ENCODE results near the gene SYTL5.
"Not testable (repeated sequence)": the region's sequence is repeated elsewhere in the genome, so short reads cannot be mapped to it uniquely, and the experiment has no call there.

SYTL5 gene

DNA sequence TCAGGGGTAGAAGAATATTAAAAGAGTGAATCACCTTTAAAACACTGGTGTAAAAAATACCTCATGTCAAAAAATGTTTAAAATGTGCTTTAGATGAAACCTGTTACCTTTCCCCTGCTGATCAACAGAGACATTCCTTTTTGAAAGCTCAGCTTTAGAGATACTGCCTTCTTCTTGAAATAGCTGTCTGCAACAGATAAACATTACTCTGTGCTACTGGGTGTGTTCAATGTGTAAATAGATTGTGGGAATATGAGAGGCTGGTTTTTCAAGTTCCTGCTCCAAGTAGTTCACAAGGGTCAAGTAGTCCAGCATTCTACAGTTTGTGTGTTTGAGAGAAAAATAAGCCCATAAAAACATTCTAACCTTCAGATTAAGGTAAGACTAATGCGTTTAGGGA lies at the start of gene SYTL5:
SYTL5 (plus strand) TSS at position 263 of the 400 bp plus-strand sequence. CDS start 27,337 bp downstream, outside the sequence.
- no peak for DNase-seq

DNA sequence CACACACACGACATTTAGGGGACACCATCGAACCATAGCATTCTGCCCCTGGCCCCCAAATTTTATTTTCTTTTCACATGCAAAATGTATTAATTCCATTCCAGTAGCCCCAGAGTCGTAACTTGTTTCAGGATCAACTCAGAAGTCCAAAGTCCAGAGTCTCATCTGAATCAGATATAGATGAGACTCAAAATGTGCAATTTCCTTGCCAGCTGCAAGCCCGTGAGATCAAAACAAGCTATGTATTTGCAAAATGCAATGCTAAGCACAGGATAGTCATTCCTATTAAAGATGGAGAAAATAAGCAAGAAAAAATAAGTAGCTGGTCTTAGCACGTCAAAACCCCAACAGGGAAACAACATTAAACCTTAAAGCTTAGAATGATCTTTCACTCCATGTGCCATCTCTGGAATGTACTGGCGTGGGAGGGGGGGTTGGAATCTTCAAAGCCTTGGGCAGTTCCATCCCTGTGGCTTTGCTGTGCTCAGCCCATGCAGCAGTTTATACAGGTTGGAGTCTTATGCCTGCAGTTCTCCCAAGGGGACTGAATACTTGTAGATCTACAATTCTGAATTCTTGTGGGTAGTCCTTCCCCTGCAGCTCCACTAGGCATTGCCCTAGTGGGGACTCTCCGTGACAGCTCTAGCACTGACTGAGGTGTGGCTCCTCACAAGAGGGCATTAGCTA lies 47.7 kb upstream of the SYTL5 start:
- no peak for DNase-seq

DNA sequence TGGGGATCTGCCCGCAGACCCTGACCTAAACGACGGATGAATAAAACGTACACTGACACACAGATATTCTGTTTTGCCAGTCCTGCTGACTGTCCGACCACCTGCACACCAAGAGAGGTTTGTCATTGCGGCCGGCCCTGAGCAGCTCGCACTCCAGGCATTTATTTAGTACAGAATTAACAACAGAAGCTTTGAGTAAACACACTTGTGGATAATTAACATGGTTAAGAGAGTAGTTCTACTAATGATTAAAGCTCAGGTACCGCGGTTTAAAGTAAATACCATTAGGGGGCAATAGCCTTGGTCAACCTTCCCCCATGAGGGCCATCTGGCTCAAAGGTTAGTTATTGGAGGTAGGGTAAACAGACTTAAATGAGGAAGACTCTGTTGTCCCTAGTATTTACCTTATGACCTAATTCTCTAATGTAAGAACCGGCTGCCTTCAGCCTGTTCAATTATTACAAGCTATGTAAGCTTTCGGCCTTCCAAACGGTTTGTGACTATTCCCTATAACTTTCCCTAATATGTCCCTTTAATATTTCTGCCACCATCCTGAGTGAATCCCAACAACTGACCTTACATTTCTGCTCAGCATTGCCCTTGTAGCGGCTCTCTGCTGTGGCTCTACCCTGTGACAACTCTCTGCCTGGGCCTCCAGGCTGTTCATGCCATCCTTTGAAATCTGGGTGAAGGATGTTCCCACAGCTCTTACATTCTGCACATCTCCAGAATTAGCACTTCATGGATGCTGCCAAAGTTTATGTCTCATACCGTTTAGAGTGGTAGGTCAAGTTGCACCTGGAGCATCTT lies 46.9 kb upstream of the SYTL5 start:
- DNase-seq = no peak

DNA sequence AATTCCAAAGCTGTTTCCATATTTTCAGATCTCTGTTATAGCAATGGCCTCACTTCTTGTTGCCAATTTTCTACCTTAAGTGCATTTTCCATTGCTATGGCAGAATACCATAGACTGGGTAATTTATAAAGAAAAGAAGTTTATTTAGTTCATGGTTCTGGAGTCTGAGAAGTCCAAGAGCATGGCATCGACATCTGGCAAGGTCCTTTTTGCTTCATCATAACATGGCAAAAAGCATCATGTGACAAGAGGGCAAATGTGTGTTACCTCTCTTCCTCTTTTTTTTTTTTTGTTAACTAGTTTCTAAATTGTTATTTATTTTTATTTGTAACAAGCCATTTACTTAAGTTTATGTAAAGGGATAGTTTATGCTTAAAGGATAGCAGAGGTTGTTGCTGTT lies 45.2 kb upstream of the SYTL5 start:
- no peak for DNase-seq

DNA sequence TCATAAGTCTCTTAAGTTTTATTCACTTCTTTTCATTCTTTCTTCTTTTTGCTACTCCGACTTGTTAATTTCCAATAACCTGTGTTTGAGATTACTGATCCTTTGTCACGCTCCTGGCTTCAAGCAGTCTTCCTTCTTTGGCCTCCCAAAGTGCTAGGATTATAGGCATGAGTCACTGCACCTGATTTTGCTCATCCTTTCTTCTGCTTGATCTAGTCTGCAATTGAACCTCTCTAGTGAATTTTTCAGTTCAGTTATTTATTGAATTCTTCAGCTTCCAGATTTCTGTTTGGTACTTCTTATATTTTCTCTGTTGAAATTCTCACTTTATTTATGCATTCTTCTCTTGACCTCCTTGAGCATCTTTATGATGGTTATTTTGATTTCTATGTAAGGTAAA lies 38.6 kb upstream of the SYTL5 start:
- no peak for DNase-seq

DNA sequence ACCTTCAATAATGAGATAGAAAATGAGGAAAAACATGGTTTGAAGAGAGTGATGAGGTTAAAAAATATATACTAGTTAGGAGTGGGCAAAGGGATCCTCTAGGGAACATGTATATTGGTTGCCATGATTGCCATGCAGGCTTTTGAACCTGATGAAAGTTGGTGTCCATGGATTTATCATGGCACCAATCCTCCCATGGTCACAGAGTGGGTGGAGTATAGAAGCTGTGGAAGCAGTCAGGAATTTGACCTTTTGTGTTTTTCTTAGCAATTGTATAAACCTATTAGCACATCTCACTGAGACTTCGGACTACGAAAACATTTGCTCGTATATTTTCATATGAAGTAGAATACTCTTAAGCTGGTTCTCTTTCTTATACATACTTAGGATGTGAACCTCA lies 30.9 kb upstream of the SYTL5 start:
- DNase-seq = no peak

DNA sequence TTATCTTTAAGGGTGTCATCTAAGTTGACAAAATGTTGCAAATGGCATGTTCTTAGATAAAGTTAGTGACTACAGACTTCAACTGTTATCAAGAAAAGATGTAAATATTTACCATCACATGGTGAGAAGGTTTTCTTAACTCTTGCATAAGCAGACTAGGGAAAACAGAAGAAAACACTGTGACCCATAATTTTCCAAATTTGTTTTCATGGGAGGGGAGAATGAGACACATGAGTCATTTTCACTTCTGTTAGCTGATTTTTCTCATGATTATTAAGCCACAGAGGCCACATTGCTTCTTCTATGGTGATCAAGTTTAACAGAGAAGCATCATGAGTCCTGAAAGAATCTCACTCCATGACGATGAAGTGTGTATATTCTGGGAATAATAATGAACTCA lies 30.2 kb upstream of the SYTL5 start:
- DNase-seq = no peak

DNA sequence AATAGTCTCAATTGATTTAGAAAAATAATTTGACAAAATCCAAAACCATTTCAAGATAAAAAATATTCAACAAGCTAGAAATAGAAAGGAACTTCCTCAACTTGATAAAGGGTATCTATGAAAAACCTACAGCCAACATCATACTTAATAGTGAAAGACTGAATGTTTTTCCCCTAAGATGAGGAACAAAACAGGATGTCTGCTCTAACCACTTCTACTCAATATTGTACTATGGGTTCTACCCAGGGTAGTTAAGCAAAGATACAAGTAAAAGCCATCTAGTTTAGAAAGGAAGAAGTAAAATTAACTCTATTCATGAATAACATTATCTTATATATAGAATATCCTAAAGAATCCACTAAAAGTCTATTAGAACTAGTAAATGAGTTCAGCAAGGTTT lies 21.5 kb upstream of the SYTL5 start:
- DNase-seq = no peak

DNA sequence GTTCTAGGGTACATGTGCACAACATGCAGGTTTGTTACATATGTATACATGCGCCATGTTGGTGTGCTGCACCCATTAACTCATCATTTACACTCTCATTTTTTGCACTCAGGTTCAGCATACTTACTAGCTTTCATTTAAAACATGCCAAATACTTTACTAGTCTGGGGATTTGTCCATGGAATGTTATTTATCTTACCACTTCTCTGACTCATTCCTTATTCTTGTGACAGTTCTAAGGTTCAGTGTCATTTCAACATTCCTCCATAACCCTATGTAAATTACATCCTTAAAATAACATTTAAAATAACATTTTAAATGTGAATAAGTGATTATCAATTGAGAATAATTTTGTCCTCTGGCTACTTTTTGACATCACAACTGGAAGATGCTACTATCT lies 19.5 kb upstream of the SYTL5 start:
- DNase-seq = no peak

DNA sequence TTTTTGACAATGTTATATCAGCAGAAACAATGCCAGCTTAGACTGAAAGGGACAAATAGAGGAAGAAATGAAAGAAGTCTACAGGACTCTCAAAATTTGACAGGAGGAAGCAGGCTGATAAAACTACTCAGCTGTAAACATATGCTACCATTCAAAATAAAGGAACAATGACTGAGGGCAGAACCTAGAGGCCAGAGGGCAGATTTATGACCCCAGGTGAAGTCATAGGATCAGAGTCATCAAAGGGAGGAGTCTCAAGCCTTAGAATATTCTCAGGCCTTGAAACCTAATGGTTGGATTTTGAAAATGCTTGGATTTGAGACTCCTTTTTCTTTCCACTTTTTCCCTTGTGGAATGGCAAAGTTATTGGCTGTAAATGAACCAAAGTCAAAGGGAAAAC lies 17.0 kb upstream of the SYTL5 start:
- DNase-seq = no peak

DNA sequence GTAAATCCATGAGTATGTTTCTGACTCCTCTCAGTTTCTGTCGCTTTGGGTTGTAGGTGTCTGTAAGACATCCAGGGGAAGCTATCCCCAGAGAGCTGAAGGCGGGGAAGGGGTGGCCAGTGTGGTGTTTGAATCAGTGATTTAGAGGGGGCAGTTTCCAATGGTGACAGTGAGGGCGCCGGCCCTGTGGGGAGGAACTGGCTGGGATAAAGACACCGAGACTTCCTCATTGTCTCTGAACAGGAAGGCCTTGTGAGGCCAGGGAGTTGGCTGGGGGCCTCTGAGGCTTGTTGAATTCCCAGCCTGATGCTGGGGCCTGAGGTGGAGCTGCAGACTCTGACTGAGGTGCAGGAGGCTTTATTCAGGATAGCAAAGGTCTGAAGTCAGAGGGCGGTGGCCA lies 15.1 kb upstream of the SYTL5 start:
- DNase-seq = not testable (repeated sequence)

DNA sequence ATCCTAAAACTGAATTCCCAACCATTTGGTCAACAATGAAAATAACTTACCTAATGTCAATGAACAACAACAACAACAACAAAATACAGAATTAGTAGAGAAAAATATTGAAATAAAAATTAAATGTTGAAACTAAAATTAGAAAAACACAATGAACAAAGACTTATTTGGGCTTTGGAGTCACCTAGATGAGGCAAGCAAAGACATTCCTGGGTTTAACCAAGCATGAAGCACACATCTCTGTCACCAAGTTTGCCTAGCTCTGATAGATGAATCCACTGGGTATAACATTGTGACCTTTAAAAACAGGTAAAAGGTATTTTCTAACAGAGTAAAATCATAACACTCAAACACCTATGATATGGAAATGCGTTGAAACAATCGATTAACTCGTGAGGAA lies 13.2 kb upstream of the SYTL5 start:
- no peak for DNase-seq

DNA sequence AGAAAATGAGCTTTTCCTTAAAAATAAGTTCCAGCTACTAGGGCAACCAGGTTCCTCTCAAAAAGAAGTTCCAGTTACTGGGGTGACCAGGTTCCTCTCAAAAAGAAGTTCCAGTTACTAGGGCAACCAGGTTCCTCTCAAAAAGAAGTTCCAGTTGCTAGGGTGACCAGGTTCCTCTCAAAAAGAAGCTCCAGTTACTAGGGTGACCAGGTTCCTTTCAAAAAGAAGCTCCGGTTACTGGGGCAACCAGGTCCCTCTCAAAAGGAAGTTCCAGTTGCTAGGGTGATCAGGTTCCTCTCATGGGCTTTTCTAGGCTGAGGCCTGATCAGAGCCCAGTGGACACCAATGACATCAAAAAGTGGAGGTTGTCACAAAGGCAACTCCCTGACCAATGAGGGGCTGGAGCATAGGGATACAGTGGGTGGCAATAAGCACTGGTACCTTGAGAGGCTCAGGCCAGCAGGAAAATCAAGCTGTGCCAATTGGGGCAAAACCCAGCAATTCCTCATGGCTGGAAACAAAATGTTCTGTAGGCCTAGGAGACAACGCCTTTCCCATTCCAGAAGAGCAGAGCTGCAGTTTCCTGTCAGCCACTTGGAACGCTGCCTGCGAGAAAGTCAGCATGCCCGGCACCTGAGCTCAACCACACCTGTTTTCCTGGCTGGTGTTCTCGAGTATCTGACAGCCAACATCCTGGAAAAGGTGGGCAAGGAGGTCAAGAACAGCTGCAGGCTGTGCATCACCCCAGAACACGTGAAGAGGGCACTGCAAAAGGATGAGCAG lies 12.3 kb upstream of the SYTL5 start:
- DNase-seq = no peak

DNA sequence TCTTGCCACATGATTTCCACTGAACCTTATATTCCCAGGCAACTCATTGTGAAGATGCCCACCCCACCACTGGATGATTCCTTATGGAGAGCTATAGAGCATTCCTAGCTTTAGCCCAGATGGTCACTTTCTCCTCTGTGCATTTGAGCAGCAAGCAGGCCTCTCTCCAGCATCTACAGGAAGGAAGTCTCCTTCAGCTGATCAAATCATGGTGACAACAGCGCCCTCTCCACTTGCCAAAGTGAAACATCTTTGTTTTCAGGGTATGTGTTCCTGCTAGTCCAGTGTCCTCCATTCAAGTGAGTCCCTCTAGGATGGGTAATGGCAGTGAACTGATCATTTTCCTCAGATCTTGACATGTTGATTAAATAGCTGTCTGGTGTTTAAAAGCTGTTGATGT lies 10.9 kb upstream of the SYTL5 start:
- no peak for DNase-seq

DNA sequence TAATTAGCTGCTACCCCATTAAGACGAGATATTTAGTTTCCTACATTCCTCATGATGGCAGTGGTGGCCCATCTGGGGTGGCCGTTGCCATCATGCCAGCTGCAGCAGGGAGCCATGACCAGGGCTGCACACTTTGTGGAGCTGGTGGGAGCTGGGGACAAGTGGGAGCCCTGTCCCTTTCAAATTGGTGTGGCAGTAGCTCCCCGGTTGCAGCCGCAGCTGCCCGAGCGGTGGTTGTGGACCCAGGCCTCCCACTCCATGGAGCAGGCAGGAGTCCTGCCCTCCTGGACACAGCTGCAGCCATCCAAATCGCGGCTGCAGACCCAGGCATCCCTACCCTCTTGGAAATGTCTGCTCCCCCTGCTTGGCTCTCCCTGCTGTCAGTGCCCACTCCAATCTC lies 9.3 kb upstream of the SYTL5 start:
- no peak for DNase-seq

DNA sequence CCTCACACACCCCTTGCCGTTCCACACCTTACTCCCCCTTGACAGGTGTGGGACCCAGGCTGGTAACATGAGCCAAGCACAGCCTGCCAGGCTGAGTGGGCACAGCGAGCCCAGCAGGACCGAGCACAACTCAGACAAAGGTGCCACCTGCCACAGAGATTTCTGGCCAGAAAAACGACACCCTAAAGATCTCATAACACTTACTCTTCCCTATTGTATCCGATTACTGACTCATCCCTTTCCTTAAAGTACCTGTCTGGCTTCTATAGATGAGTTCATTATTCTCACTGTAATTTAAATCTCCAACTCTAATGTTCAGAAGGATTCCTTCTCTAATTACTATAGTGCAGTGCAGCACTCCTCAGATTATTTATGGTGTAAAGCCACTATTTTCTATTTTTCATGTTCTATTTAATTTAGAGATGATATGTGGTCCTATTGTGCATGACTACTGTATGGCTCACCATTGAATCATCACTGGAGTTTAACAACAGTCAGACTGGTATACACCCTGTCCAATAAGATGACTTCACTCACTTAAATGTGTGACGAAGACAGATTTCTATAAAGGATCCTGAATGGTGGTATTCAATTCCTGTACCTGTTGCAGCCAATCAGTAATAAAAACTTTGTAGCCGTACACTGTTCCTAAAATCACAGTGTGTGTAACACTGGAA lies 7.6 kb upstream of the SYTL5 start:
- DNase-seq = no peak

DNA sequence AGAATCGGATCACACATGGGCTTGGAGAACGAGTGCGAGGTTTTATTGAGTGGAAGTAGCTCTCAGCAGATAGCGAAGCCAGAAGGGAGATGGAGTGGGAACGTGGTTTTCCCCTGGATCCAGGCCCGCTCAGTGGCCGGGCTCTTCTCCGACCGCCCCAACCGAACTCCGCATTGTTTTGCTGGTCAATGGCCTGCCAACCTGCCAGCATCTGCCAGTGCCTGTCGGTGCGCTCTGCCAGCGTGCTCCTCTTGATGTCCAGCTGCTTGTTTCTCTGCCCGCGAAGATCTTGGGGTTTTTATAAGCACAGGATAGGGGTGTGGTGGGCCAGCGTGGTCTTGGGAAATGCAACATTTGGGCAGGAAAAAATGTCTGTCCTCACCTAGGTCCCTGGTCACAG lies 5.6 kb upstream of the SYTL5 start:
- DNase-seq = no peak

DNA sequence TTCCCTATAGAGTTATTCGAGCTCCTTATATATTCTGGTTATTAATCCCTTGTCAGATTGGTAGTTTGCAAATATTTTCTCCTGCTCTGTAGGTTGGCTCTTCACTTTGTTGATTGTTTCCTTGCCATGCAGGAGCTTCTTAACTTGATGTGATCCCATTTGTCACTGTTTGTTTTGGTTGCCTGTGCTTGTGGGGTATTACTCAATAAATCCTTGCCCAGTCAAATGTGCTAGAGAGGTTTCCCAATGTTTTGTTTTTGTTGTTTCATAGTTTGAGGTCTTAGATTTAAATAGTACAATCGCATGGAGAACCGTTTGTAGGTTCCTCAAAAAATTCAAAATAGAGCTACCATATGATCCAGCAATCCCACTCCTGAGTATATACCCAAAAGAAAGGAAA lies 2.3 kb upstream of the SYTL5 start:
- DNase-seq = no peak

DNA sequence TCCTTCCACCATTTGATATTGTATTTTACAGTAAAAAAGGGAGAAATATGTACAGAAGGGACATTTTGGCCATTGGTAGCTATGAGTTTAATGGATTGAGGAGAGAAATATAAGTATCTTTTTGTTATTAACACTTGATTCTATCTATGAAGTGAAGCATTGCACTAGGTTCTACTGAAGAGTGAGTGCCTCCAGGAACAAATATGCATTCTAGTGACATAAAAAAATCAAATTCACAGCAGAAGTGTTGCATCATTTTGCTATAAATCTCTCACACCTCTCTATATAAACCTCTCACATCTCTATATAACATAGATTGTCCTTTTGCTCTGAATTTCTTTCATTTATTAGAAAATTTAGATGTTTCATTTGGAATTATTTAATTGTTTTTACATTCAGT lies 425 bp downstream of the SYTL5 start:
- DNase-seq = no peak

DNA sequence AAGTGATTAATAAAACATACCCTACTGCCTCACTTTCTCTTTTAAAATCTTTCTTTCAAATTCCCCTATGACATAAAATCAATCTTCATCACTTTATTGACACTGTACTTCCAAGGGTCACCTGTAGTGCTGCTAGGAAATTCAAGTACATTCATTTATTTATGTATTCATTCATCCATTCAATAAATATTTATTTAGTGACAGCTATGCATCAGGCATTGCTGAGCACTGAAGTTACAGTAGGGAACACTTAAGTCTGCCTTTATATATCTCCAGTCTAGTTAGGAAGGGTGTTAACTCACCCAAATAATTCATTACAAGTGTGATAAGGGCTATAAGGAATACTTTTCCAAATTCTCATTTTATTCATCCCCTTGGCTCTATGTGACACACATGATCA lies 2.3 kb downstream of the SYTL5 start:
- no peak for DNase-seq

DNA sequence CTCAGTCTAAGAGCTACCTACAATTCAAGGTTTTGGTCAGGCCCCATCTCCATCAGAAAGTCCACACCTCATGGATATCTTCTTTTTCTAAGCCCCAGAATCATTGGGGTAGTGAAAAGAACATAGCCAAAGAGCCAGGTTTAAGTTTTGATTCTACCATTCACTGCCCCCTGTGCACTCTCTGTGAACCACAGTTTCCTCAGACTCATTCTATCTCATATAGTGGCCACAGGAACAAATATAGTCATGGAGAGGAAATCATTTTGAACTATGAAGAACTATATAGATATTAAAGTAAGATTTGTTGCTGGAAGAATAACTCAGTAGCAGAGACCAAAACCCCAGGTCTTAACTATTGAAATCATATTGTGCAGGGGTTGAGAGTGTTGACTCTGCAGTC lies 3.3 kb downstream of the SYTL5 start:
- no peak for DNase-seq

DNA sequence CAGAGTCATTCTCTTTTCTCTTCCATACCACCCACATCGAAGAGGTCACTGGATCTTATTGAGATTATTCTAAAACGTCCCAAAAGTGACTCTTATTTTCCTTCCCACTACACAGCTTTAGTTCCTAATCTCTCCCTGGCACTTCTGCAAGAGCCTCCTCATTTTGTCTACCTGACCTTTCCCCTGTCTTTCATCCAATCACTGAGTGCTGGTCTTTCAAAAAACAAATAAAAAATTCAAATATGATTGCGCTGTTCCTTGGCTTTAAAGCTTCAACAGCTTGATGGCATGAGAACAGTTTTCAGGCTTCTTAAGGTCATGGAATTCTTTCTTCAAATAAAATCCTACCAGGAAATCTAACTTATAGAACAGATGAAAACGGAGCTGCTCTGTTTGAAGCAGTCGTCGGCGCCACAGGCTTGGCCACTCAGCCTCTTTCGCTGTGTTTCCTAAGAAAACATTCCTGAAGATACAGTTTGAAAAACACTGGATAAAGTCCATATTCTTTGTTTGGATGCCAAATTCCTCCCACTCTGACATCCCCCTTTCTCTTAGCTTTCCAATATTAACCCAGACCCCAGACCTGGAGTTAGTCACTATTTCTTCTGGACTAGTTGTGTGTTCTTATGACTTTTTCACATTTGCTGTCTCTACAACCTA lies 12.5 kb downstream of the SYTL5 start:
- DNase-seq = no peak

DNA sequence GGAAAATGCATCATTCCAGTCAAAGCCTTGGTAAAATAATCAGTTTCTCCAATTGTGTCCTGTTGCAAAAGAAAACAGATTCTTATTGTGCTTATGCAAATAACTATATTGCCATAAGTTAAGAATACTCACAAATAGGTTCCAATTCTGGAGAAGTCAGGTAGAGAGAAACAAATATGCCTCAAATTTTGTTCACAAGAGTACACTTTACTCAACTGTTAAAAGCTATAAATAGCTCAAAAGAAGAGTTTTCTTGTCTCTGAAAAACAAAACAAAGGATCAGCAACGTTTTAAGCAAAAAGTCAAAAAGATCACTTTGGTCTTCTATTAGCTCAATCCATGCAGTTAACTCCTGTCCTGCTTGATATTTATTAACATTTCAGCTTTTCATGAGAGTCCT lies 21.9 kb downstream of the SYTL5 start:
- no peak for DNase-seq

Data from stimulated activated naive CD4-positive, alpha-beta T cell treated with Interleukin-2 at 50 U/mL for 16 hours (primary cell).